ENCODE measurements around the gene DNPEP. TPM values are rescaled to one million over a fixed set of nuclear protein-coding genes. Genes with fewer than 3 reads are reported as not detected.

The DNPEP gene
- total RNA-seq, 1 experiment from 2014 or later = 60.9 TPM

GRCh38 chr2:219332542-219332941 is 55.2 kb downstream of the DNPEP start, which contains the start of gene RESP18:
Gene RESP18, minus strand, starts transcription at chr2:219332744.
- Histone ChIP-seq H3K4me2 (ENCODE audit: insufficient read depth, insufficient read length, low read length) (peak within 1 kb of the TSS; percentile 54), H3K56ac (ENCODE audit: insufficient read length, low read depth, low read length) (no peak within 1 kb of the TSS), H2BK20ac (ENCODE audit: low read depth, low read length, poor library complexity, severe bottlenecking) (no peak within 1 kb of the TSS), H3K9me3 (ENCODE audit: control insufficient read depth, low read depth, low read length) (no peaks in the 10 kb centered on the region), H3K27me3 (ENCODE audit: insufficient read depth, low read length) (peaks cover 23% of the 10 kb centered on the region; the same call in 1 of the 2 replicates), H3K18ac (ENCODE audit: insufficient read length, low read depth, low read length) (no peak within 1 kb of the TSS), H3K79me2 (ENCODE audit: insufficient read depth, low read length) (no peaks in the 10 kb centered on the region), H2AK5ac (ENCODE audit: insufficient read length, low read length) (no peak within 1 kb of the TSS), H3K4me1 (ENCODE audit: insufficient read depth, low read length) (no peaks in the 10 kb centered on the region), H4K20me1 (ENCODE audit: control insufficient read depth, insufficient read depth, insufficient read length) (no peaks in the 10 kb centered on the region), H3K27ac (ENCODE audit: insufficient read length, low read depth, low read length) (no peak within 1 kb of the TSS), H3K23me2 (ENCODE audit: insufficient read length, low read depth, low read length, poor library complexity, severe bottlenecking) (peaks cover 3% of the 10 kb centered on the region), H3K4ac (ENCODE audit: low read depth, low read length) (no peak within 1 kb of the TSS), H3K14ac (ENCODE audit: insufficient read depth, low read length) (no peak within 1 kb of the TSS), H2BK12ac (ENCODE audit: insufficient read length, low read depth, low read length) (no peak within 1 kb of the TSS), H3K9ac (ENCODE audit: extremely low read depth, insufficient read length, low read length) (no peak within 1 kb of the TSS), H4K8ac (replicated peaks; ENCODE audit: insufficient read length, low read depth, low read length) (no peak within 1 kb of the TSS), H2BK5ac (ENCODE audit: insufficient read length, low read length) (no peak within 1 kb of the TSS), H3T11ph (ENCODE audit: low read length) (no peak within 1 kb of the TSS), H2BK120ac (ENCODE audit: low read depth, low read length, poor library complexity, severe bottlenecking) (no peak within 1 kb of the TSS), H4K5ac (ENCODE audit: insufficient read length, low read depth, low read length) (no peak within 1 kb of the TSS), H3K79me1 (ENCODE audit: insufficient read depth, low read depth, low read length, poor library complexity, severe bottlenecking) (no peaks in the 10 kb centered on the region), H2AFZ (ENCODE audit: low read length) (no peak within 1 kb of the TSS), H2BK15ac (ENCODE audit: low read depth, low read length) (no peak within 1 kb of the TSS), H4K91ac (ENCODE audit: insufficient read length, low read depth, low read length) (no peak within 1 kb of the TSS), H3K23ac (ENCODE audit: insufficient read length, low read depth, low read length) (no peak within 1 kb of the TSS)
- H3K4me1 Mint-ChIP-seq = peaks cover 16% of the 10 kb centered on the region in 2 experiments
- no peaks in the 10 kb centered on the region; a peak in 2 of 5 replicates for H3K9me3 Mint-ChIP-seq
- peaks cover 83% of the 10 kb centered on the region for H3K27me3 Mint-ChIP-seq (ENCODE audit: low read depth)
- no peak for TF ChIP-seq CTCF (conservative IDR thresholded peaks at IDR 0.05)
- peak; percentile 58 for DNase-seq
- peaks cover 0 to 1% (median 0%) of the 10 kb centered on the region in 3 experiments; a peak in 1 of 7 replicates for H3K36me3 Mint-ChIP-seq (ENCODE audit: insufficient read depth in 1 of 3, low read depth in 3 of 3)
- peak within 1 kb of the TSS; percentile 20 to 68 for H3K4me3 Mint-ChIP-seq
- WGBS (ENCODE audit: extremely low coverage, insufficient read length, low lambda C conversion rate) = no CpG with 5 or more reads among the region's 24 CpGs
- no peak within 1 kb of the TSS for H3K27ac Mint-ChIP-seq
